Measurements from ENCODE around the gene CD55.

The CD55 gene

DNA sequence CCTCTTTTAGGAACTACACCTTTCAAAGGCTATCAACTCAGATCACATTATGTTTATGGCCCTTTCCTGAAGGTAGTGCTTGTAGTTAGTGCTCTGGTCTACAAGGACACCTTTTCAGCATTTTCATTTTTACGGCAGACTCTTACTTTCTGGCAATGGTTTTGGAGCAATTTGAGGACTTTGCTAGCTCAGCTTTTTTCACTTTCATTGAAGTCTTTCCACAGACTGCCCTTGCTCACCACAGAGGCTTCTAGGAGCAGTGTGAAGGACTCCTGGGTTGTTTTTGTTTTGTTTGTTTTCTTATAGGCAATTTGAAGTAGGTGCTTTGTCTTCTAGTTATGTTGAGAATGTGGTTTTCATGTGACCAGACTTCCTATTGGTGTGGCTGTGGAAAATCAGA is 43.1 kb downstream of the CD55 start:
- DNase-seq = no peak

- DNase-seq = no peak
These were observed 43.6 kb downstream of the CD55 start for GRCh38 chr1:207365063-207365462.

DNA sequence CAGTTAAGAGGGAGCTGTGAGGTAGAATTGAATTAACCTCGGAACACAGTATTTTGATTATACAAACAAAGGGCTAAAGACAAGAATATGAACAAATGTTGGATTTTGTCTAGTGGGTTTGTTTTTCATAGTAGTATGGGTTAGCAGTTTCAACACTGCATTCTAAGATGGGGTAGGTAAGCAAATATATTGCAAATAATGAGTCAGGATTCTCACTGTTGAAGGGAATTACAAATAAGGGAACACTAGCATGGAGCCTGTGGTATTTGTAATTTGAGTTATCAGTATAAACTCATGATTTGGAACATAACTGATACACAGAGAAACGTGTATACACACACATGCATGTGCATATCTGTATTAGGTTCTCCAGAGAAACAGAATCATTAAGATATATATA is 44.5 kb downstream of the CD55 start:
- no peak for DNase-seq

DNA sequence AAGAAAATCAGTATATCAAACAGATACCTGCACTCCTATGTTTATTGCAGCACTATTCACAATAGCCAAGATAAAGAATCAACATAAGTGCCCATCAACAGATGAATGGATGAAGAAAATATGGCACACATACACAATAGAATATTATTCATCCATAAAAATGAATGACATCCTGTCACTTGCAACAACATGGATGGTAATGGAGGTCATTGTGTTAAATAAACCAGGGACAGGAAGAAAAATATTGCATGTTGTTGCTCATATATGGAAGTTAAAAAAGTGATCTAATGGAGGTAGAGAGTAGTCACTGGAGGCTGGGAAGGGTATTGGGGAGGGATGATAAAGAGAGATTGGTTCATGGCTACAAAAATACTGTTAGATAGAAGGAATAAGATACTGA is 67.2 kb downstream of the CD55 start:
- no peak for DNase-seq

GRCh38 chr1:207389728-207390464 is 68.4 kb downstream of the CD55 start:
- DNase-seq = no peak

GRCh38 chr1:207393610-207394009 is 72.1 kb downstream of the CD55 start:
- no peak for DNase-seq

- DNase-seq = no peak
These were observed 74.8 kb downstream of the CD55 start for GRCh38 chr1:207396168-207396746.

GRCh38 chr1:207397525-207397926 is 76.0 kb downstream of the CD55 start:
- peak; percentile 46 for DNase-seq

- no peak for DNase-seq
These were observed 77.5 kb downstream of the CD55 start for GRCh38 chr1:207398986-207399385.

- DNase-seq = no peak
These were observed 80.1 kb downstream of the CD55 start for GRCh38 chr1:207401578-207401977.

DNA sequence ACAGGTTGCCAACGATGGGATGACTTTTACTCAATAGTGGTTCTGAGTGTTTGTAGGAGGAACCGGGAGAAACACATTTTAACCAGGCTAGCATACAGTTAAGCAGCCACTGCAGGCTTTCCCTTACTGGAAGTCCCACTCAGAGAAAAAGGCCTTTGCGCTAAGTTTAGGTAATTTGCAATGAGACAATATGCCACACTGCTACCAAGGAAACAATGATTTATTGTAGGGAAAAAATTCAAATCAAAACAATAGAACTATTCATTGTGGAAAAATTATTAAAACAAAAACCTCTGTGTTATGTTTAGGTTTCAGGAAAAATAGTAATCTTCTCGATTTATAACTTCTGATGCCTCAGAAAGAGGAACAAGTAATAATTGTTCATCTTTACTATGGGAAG is 81.3 kb downstream of the CD55 start:
- no peak for DNase-seq

DNA sequence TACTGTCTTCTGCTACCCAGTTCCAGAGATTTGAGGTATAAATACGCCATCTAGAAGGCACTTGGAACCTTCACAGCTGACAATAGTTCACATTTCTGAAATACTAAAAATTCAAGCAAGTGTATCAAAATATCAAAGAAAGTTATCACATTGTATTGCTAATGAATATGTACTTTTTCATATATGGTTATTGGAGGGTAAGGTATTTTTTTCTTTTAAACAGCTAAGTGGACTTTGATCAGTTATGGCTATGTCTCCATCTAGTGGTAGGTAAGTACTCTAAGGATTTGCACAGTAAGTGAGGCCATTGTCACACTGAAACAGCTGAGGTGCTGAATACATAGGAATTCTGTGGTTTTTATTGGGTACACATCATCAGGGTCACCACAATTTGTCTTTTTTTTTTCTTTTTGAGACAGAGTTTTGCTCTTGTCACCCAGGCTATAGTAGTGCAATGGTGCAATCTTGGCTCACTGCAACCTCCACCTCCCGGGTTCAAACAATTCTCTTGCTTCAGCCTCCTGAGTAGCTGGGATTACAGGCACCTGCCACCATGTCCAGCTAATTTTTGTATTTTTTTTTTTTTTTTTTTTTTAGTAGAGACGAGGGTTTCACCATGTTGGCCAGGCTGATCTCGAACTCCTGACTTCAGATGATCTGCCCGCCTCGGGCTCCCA is 83.5 kb downstream of the CD55 start:
- DNase-seq = peak; percentile 81

DNA sequence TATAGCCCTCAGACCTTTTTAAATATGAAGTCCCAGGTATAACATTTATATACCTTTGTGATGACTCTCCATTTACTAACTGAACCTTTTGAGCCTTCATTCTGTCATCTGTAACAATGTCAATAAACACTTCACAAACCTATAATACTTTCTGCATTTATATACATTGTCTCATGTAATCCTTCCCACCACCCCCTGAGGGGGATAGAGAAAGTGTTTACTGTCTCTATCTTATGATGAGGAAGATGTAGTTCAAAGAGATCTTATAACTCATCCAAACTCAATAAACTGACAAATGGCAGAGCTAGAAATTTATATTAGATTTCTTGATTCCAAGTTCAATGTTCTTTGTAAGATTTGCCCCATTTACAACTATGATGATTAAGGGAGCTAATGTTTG is 84.3 kb downstream of the CD55 start:
- DNase-seq = peak; percentile 47

DNA sequence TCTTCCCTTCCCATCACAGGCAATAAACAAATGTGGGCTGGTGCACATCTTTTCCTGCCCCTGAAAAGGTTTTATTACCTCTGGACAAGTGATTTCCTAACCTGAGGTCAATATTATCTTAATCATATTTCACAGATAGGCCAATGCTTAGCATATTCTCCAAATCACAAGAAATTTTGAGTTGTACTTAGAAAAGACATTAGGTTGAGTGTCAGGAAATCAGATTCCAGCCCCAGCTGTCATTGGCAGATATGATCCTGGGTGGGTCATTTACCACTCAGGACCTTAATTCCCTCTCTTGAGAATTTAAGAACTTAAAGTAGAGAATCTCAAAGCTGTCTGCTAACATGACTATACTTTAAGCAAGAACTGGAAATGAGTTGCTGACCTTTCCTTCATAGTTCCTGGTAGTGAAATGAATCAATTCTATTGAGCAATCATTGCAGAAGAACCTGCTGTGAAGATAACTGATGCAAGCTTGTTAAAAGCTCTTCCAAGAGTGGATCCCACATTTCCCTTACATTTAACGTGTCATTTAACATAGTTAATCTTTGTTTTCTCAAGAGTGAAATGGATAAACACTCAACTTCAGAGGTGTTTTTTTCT is 86.3 kb downstream of the CD55 start:
- DNase-seq = peak; percentile 84
